Lower lobe of right lung (tissue), 2 donors: ENCODE measurements around the gene MSI2. TPM values are rescaled to one million over a fixed set of nuclear protein-coding genes. Genes with fewer than 3 reads are reported as not detected.

Experiments
- ATAC-seq, 2 donors: fragments of 200-7000 bp; cut with Tn5 transposase; one replicate each; pipeline ENCODE4 v1.9.1; 2020 to 2022; ENCODE audit warnings: mild to moderate bottlenecking in 2 of 2, moderate library complexity in 2 of 2
- DNase-seq: peaks from one replicate; pipeline ENCODE4 v3.0.0-alpha.2; 2020
- H3K27ac ChIP-seq: fragments of 200-600 bp; one replicate; pipeline ENCODE4 v1.8.0; 2022
- H3K27me3 ChIP-seq: fragments of 200-600 bp; one replicate; pipeline ENCODE4 v1.8.0; 2022; ENCODE audit warnings: low read depth
- H3K36me3 ChIP-seq: fragments of 200-600 bp; one replicate; pipeline ENCODE4 v1.8.0; 2022; ENCODE audit warnings: mild to moderate bottlenecking
- H3K4me1 ChIP-seq: fragments of 200-600 bp; one replicate; pipeline ENCODE4 v1.8.0; 2022
- H3K4me3 ChIP-seq: fragments of 200-600 bp; one replicate; pipeline ENCODE4 v1.8.0; 2022; ENCODE audit warnings: mild to moderate bottlenecking
- H3K9me3 ChIP-seq: fragments of 200-600 bp; one replicate; pipeline ENCODE4 v1.8.0; 2022
- intact Hi-C: fragments of 100-400 bp; cut with DNase I; formaldehyde crosslinking; loops from one replicate; pipeline ENCODE4 v1.11.0; 2022
- total RNA-seq: library from RNA; stranded (reverse); fragmentation: NEBNext Ultra II Directional; extraction: Animal tissue kit (Norgen Biotek cat#: 25700); gene quantifications from one replicate; pipeline ENCODE4 v1.2.1, GENCODE V29; 2021
- TF ChIP-seq, protein P1 (sequence below): fragments of 200-600 bp; IDR thresholded peaks from one replicate; pipeline ENCODE4 v1.8.0; 2022; ENCODE audit warnings: antibody characterized with exemption, mild to moderate bottlenecking
- donor health status: DM: no; HTN: yes; CAD: no; lungs with severe emphysema.

The MSI2 gene
- total RNA-seq, 1 donor from 2014 or later: 43.9 TPM

GRCh38 chr17:57572062-57572461 is 315.7 kb downstream of the MSI2 start:
- H3K9me3 ChIP-seq: no peaks in the 10 kb centered on the region
- no peaks in the 10 kb centered on the region for H3K27me3 ChIP-seq
- no peaks in the 10 kb centered on the region for H3K4me1 ChIP-seq
- DNase-seq (no peak), ATAC-seq (no peak)
- intact Hi-C loops: no loop called here
- H3K4me3 ChIP-seq: no peak overlapping the region
- no peaks in the 10 kb centered on the region for H3K36me3 ChIP-seq
- TF ChIP-seq, protein P1, sequence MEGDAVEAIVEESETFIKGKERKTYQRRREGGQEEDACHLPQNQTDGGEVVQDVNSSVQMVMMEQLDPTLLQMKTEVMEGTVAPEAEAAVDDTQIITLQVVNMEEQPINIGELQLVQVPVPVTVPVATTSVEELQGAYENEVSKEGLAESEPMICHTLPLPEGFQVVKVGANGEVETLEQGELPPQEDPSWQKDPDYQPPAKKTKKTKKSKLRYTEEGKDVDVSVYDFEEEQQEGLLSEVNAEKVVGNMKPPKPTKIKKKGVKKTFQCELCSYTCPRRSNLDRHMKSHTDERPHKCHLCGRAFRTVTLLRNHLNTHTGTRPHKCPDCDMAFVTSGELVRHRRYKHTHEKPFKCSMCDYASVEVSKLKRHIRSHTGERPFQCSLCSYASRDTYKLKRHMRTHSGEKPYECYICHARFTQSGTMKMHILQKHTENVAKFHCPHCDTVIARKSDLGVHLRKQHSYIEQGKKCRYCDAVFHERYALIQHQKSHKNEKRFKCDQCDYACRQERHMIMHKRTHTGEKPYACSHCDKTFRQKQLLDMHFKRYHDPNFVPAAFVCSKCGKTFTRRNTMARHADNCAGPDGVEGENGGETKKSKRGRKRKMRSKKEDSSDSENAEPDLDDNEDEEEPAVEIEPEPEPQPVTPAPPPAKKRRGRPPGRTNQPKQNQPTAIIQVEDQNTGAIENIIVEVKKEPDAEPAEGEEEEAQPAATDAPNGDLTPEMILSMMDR: no peak
- no peak overlapping the region for H3K27ac ChIP-seq

- TF ChIP-seq, protein P1: no peak
- Histone ChIP-seq H3K36me3 (no peaks in the 10 kb centered on the region), H3K9me3 (no peaks in the 10 kb centered on the region), H3K27me3 (no peaks in the 10 kb centered on the region), H3K27ac (no peak overlapping the region), H3K4me3 (no peak overlapping the region), H3K4me1 (peaks cover 5% of the 10 kb centered on the region)
- no peak for DNase-seq
- no peak for ATAC-seq
- intact Hi-C loops: no loop called here
These were observed 316.3 kb downstream of the MSI2 start for GRCh38 chr17:57572600-57572999.

- no peak overlapping the region for H3K4me3 ChIP-seq
- TF ChIP-seq, protein P1: no peak
- ATAC-seq (no peak), DNase-seq (no peak)
- no peak overlapping the region for H3K27ac ChIP-seq
- peaks cover 11% of the 10 kb centered on the region for H3K4me1 ChIP-seq
- intact Hi-C loops: no loop called here
- no peaks in the 10 kb centered on the region for H3K36me3 ChIP-seq
- H3K9me3 ChIP-seq: no peaks in the 10 kb centered on the region
- H3K27me3 ChIP-seq: no peaks in the 10 kb centered on the region
These were observed 317.8 kb downstream of the MSI2 start for GRCh38 chr17:57574040-57574513.

DNA sequence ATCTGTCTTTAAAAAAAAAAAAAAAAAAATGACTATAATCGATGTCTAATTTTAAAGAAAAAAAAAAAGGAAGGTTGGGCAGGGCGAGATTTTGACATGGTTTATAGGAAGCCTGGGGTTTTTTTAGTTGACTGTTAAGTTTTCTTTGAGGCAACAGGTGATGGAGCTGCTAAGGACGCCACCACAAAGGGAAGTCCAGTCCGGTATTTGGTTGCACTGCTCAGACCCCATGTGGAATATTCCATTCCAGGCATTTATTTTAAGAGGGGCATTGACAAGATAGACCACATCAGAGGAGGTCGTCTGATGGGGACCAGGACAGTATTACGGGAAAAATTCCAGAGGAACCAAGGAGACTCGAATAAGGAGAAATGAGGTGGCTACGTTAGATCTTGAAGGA is 320.4 kb downstream of the MSI2 start:
- no peak for ATAC-seq
- H3K27me3 ChIP-seq: no peaks in the 10 kb centered on the region
- intact Hi-C loops: no loop called here
- no peaks in the 10 kb centered on the region for H3K36me3 ChIP-seq
- H3K4me3 ChIP-seq: no peak overlapping the region
- no peaks in the 10 kb centered on the region for H3K9me3 ChIP-seq
- H3K4me1 ChIP-seq: peaks cover 11% of the 10 kb centered on the region
- DNase-seq: no peak
- TF ChIP-seq, protein P1: no peak
- no peak overlapping the region for H3K27ac ChIP-seq

GRCh38 chr17:57577751-57578607 is 321.7 kb downstream of the MSI2 start:
- ATAC-seq: peak; percentile 66 to 91

More at GRCh38 chr17:57577751-57578607, 321.7 kb downstream of the MSI2 start:
- intact Hi-C loops: no loop called here
- peak overlapping the region; percentile 38 for H3K27ac ChIP-seq
- H3K4me3 ChIP-seq: peak overlapping the region; percentile 28
- no peak for DNase-seq
- H3K27me3 ChIP-seq: no peaks in the 10 kb centered on the region
- peaks cover 11% of the 10 kb centered on the region for H3K4me1 ChIP-seq
- H3K9me3 ChIP-seq: no peaks in the 10 kb centered on the region
- TF ChIP-seq, protein P1: no peak
- H3K36me3 ChIP-seq: no peaks in the 10 kb centered on the region
